GM12872 (cell line): ENCODE results near the gene KCNN2.

ENCODE experiments used
- TF ChIP-seq, protein P1 (sequence below): IDR thresholded peaks from 3 replicates; pipeline ENCODE4 v1.5.1; 2011; ENCODE audit warnings: low read depth, mild to moderate bottlenecking, low read length, moderate library complexity; ENCODE audit not compliant: insufficient read depth

KCNN2 gene

DNA sequence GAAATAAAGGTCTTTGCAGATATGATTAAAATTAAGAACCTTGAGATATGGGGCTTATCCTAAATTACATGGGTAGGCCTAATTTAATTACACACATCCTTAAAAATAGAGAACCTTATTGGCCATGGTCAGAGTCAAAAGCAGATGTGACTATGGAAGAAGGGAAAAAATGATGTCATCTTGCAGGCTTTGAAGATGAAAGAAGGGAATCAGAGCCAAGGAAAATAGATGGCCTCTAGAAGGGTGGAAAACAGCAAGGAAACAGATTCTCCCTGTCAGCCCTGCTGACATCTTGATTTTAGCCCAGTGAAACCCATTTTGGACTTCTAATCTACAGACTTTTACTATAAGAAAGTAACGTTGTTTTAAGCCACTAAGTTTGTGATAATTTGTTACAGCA, 37.6 kb upstream of the KCNN2 start:
- TF ChIP-seq, protein P1, sequence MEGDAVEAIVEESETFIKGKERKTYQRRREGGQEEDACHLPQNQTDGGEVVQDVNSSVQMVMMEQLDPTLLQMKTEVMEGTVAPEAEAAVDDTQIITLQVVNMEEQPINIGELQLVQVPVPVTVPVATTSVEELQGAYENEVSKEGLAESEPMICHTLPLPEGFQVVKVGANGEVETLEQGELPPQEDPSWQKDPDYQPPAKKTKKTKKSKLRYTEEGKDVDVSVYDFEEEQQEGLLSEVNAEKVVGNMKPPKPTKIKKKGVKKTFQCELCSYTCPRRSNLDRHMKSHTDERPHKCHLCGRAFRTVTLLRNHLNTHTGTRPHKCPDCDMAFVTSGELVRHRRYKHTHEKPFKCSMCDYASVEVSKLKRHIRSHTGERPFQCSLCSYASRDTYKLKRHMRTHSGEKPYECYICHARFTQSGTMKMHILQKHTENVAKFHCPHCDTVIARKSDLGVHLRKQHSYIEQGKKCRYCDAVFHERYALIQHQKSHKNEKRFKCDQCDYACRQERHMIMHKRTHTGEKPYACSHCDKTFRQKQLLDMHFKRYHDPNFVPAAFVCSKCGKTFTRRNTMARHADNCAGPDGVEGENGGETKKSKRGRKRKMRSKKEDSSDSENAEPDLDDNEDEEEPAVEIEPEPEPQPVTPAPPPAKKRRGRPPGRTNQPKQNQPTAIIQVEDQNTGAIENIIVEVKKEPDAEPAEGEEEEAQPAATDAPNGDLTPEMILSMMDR: no peak

DNA sequence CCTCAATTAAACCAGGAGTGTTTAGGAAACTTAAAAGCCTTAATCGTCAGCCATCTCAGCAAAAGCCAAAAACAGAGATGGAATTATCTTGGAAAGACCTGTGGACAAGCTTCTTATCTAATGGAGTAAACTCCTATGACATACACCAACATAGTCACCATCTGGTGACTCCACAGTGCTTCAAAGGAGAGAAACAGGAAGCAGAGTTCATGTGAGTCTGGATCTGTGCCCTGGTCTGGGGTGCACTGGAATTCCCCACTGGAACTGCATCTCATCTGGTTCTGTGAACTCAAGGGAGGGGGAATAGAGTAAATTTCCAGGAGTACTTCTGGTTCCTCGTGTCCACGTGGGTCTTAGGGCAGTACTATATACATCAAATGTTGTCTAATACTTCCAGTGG, 36.3 kb upstream of the KCNN2 start:
- TF ChIP-seq, protein P1: no peak

DNA sequence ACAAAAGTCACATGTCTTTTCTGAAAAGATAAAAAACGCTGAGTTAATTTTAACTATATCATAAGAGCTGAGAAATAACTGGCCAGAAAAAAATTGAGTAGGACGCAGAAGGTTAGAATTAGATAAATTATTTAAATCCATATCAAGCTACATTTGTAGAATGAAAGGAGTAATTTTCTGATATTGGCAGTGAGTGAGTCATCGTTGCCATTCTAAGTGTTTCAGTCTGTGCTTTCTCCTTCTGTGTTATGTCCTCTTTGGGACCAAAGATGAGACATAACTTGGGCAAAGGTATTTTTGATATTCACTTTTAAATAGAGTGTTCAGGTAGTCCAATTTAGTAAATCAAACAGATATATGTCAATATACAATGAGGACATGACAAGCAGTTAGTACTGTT, 34.4 kb upstream of the KCNN2 start:
- TF ChIP-seq, protein P1: no peak

DNA sequence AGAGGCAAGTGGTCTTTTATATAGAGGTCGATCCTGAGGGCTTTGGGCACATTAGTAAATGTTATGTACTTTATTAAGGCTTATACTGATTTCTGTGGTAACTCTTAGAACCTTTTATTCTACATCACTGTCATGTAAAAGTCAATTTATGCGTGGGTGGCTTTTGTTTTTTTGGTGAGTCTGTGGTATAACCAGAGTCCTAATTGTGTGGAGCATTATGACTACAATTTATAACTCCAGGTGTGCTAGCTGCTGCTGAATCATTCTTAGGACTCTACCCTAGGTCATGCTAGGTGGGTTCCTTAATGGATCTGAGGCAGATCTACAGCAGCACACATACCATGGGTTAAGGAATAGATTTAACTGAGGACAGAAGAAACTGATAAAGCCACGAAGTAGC, 33.9 kb upstream of the KCNN2 start:
- TF ChIP-seq, protein P1: no peak

DNA sequence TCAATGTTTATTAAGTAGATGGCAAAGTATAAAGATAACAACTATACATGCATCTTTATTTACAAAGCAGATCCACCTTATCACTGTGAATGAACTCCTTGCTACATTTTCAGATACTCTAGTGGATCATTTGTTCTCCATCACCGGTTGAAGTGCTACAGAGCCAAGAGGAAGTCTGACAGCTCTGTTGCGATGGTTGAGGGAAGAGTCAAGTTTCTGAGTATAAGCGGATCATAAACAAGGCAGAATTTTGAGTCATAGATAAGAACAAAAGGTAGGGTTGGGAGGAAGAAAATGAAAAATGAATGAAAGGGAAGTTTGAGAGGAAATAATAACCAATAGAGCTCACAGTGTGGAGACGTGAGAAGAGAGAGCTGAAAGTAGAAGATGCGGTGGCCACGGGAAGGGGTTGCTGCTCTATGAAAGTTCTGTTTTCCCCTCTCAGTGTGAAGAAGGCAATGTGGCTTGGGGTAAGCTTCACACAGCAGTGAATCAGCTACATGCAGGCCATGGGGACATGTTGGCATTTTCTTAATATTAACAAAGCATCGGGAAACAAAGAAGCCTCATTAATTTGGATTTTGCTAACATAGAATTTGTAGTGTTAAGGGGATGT, 30.8 kb upstream of the KCNN2 start:
- TF ChIP-seq, protein P1: no peak

- TF ChIP-seq, protein P1: no peak
Observed at GRCh38 chr5:114332493-114332892, 29.4 kb upstream of the KCNN2 start.

- TF ChIP-seq, protein P1: no peak
Observed at GRCh38 chr5:114332925-114333324, 28.9 kb upstream of the KCNN2 start.
